ENCODE results near the gene PKNOX2.
A peak's percentile ranks its signal among the peaks of the same experiment; 100 is the strongest.

The PKNOX2 gene

DNA sequence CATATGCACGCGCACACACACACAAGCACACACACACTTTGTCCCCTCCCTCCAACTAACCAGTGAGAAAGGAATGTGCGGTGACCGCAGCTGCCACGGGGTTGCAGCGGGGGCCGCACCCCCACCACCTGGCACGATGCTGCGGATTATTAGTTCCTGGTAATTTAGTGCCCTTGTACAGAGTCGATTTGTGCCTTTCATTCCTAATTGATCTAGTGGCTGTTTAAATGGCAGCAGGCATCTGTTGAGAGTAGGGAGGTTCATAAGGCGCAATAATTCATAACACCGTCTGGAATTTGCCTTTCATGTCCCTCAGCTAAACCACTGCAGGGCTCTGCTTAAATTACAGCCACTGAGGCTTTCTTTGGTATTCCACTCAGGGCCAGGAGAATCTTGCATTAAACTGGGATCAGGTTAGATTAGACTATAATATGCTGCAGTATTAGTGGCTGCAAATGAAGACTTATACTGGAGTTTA, 217.8 kb downstream of the PKNOX2 start:
- no peak for DNase-seq (ENCODE audit: low read depth)

DNA sequence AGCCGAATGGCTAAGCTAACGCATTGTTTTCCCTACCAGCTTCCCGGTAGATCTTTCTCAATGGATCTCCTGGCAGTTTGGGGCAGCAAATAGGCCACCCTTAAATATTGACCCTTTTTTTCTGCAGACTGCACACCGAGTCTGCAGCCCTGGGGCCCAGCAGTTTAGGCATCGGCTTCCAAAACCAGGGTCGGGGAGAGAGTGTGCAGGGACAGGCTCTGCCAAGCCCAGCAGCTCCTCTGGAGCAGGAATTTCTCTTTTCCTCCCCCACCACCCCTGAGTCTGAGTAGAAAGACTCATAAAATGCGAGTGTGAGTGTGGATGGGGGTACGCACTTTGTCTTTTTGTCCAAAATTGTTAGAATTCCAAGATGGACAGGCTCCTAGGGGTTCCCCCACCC, 218.3 kb downstream of the PKNOX2 start:
- DNase-seq (ENCODE audit: low read depth), result no peak

- no peak for DNase-seq (ENCODE audit: low read depth)
Observed at GRCh38 chr11:125384825-125385224, 220.3 kb downstream of the PKNOX2 start.

DNA sequence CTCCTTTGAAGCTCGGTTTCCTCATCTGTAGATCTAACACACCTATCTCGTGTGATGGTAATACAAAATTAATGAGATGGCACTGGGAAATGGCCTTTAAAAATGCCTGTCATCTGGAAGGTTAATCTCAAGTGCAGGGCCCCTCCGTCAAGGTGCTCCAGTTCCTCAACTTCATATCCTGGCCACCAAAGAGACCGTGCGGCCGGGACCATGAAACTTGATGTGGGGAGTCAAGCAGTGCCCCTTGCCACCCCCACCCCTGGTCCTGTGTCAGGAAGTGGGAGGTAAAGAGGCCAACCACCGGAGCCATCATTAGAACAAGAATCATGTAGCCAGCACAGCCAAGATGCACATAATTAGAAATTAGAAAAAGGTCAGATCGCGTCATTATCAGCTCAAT, 223.3 kb downstream of the PKNOX2 start:
- no peak for DNase-seq (ENCODE audit: low read depth)

DNA sequence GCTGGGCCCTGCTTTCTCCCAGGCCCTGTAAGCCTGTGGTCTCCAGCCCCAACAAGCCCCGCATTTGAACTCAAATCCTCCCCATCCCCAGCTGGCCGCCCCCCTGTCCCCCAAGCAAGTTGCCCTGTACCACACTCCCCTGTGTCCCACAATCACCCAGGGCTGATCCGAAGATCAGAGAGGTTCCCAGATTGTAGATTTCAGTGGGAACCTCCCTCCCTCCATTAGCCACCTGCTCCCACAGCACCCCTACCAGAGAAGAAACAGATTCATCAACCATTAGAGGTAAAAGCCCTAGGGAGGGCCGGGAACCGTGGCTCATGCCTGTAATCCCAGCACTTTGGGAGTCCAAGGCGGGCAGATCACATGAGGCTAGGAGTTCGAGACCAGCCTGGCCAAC, 224.1 kb downstream of the PKNOX2 start:
- no peak for DNase-seq (ENCODE audit: low read depth)

- DNase-seq (ENCODE audit: low read depth), result no peak
Observed at GRCh38 chr11:125389339-125390166, 225.0 kb downstream of the PKNOX2 start.

DNA sequence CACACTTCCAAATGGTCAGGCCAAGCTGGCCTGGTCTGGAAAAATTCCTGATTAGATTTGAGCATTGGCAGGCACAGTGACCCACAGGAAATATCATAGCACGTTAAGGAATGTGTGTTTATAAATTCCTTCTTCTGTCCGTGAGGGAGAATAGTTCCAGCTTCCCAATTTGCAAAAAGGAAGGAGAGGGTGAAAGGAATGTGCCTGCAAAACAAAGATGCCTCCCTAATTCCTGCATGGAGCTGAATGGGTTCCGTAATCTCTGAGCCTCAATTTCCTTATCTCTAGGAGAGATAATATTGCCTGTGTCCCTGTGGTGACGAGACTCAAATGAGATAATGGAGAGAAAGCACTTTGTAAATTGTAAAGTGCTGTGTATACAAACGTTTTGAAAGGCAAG, 226.4 kb downstream of the PKNOX2 start:
- DNase-seq (ENCODE audit: low read depth), result no peak

DNA sequence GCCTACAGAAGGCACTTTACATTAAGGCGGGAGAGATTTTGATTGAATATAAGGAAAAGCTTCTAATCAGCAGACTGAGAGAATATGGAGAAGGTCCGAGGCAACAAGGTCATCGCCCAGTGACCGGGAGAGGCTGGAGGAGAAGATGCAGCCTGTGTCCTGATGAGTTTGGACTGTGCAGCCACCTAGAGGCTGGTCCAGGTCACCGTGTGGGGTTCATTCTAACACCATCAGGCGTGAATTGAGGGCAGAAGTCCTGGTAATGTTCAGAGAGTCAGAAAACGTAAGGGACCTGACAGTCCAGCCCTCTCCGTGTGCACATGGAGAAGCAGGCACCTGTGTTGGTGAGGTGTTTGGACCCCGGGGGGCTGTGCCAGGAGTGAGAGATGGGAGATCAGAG, 228.8 kb downstream of the PKNOX2 start:
- DNase-seq (ENCODE audit: low read depth), result no peak

- DNase-seq (ENCODE audit: low read depth), result no peak
Observed at GRCh38 chr11:125394296-125394695, 229.7 kb downstream of the PKNOX2 start.

- no peak for DNase-seq (ENCODE audit: low read depth)
Observed at GRCh38 chr11:125397421-125397820, 232.9 kb downstream of the PKNOX2 start.

DNA sequence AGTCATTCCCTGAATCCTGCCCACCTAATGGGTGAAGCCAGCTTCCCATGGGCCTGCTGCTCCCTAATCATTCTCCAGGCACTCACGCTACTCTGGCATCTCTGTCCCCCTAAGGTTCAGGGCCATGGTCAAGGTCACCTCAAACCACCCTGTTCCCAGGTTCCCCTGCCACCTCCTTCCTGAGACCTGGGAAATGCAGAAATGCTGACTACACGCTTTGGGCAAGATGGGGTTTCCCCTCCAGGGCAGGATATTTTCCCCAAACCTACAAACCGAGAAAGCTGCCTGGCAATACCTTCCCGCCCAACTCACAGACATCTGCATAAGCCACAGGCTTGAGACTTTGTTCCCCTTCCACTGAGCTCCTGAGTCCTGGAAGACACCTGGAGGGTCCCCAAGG, 233.9 kb downstream of the PKNOX2 start:
- DNase-seq (ENCODE audit: low read depth), result no peak

- DNase-seq (ENCODE audit: low read depth), result no peak
Observed at GRCh38 chr11:125398994-125399640, 234.6 kb downstream of the PKNOX2 start.

GRCh38 chr11:125399945-125400344, 235.4 kb downstream of the PKNOX2 start:
- no peak for DNase-seq (ENCODE audit: low read depth)

DNA sequence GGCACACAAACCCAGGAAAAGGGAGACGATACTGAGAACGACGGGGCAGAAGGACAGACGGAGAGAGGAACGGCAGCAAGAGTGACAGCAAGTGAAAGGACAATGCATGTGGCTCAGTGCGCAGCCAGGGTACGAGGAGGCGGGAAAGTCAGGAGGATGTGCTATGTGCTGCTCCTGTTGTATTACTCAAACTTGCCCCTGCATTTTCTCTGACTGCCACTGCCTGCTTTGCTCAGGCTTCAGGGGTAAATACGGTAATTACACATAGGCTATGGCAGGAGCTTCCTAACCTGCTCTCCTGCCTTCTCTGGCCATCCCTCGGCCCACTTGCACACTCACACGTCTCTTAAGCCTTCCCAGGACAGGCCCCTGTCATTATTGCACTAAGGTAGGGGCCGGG, 236.7 kb downstream of the PKNOX2 start:
- no peak for DNase-seq (ENCODE audit: low read depth)

GRCh38 chr11:125401746-125402145, 237.2 kb downstream of the PKNOX2 start:
- DNase-seq (ENCODE audit: low read depth), result no peak

DNA sequence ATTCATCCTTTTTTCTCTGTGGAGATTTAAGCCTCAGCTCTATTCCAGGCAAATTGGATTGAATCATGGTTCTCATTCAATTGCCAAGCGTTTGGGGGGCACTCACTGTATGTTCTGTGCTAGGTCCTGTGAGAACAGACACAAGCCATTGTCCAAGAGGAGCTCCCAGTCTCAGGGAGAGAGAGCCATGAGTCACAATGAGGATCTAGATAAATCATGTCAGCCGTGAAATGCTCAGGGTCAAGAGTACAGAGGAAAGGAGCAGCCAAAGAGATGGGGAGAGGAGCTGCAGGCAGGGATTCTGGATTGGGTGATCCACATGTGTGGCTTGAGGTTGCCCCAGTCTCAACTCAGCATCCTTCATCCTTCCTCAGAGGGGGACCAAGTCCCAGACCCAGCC, 237.9 kb downstream of the PKNOX2 start:
- no peak for DNase-seq (ENCODE audit: low read depth)

DNA sequence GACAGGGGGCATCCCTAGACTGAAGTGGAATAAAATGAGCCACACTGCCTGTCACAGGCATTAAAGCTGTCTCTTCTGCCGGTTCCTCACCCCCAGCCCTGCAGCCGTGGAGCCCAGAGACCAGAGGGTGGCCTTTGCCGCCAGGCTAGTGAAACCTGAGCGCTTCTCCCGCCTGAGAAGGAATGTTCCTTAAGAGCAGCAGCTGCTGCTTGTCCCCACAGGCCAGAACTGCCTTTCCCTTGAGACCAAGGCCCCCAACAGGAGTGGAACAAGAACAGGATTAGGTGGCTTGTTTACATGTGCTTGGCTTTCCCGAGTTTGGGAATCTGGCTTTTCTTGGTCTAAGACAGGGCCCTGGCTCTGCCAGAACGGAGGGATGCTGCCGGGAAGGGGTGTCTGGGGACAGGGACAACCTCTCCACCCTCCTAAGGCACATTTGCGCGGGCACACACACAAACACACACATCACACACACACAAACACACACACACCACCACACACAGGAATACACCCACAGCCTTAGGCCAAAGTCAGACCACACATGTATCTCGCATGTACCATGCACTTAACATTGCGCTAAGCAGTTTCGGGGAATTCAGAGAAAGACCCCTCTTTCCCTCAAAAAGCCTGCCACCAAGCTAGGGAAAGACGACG, 239.7 kb downstream of the PKNOX2 start:
- DNase-seq (ENCODE audit: low read depth), result no peak

DNA sequence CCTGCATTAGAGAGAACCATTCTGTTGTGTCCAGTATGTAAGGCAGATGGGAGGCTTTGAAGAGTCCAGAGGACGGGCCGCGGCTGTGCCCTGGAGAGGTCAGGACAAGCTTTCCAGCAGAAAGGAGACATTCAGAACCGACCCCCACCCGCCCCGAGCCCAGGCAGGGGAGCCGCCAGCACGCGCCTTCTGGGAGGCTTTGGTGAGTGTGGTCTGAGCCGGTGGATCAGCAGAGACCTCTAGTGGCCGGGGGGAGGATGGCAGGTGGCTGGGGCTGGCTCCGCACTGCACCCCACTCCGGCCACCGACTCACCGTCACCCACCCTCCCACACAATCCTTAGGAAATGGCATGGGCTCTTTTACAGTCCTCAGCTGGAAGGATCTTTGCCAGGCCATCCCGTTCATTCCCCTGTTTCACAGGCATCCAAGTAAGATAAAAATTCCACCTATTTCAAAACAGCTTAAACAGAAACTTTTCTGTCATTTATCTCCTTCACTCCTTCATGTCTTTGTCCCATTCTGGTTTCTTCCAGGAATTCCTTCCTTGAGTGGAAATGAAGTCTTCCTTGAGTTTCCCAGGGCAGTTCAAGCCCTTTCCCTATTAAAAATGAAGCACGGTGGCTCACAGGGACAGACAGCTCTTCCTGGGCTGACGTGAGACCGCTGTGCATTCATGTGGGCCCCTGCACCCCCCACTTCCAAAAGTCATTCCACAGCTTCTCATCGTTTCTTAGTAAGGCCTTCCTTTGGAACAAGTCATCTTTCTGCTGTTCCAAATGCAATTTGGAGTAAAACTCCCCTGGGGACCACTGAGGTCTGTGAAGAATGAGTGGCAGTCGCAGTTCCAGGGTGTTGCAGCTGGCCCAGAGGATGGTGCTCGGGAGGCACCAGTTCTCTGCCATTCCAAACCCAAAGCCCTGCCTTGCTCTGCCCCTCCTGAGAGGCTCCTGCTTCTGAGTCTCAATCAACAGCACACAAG, 240.6 kb downstream of the PKNOX2 start:
- DNase-seq (ENCODE audit: low read depth), result peak; percentile 49

DNA sequence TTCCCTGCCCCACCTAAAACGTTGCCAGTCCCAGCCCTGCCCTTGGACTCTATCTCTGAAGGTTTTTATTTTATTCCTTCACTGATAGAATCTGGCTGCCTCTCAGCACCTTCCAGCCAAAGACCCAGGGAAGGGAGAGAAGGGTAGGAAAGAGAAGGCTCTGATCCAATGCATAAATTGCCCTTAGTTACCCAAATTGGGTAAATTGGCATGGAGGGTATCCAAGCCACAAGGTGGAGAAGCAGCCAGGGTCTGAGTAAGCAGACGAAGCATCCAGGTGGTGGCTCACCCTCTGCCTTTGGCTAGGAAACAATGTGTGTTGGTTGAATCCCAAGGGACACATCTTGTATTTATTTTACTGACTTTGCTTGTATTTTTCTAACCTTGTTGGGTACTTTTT, 242.5 kb downstream of the PKNOX2 start:
- no peak for DNase-seq (ENCODE audit: low read depth)

- no peak for DNase-seq (ENCODE audit: low read depth)
Observed at GRCh38 chr11:125408311-125408711, 243.8 kb downstream of the PKNOX2 start.

DNA sequence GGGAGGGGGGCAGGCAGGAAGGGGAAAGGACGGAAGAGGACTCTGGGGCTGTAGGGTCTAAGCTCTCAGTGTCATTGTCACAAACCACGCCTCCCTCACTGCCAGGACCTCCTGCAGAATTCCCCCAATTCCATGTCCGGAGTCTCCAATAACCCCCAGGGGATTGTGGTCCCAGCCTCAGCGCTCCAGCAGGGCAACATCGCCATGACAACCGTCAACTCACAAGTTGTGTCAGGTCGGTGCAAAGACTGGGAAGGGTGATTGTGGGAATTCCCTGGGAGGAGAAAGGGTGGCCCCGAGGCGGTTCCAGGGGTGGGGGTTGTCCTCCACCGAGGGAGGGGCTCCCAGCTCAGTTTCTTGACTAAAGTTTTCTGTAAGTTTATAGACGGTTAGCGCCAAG, 245.5 kb downstream of the PKNOX2 start:
- no peak for DNase-seq (ENCODE audit: low read depth)

- no peak for DNase-seq (ENCODE audit: low read depth)
Observed at GRCh38 chr11:125412177-125412496, 247.6 kb downstream of the PKNOX2 start.

All from stimulated activated CD8-positive, alpha-beta memory T cell treated with anti-CD3 and anti-CD28 coated beads, Interleukin-7, amount 100 ng/mL, for 24 hours (primary cell).